ENCODE data around the gene TFF2.

TFF2 gene

GRCh38 chr21:42352441-42353095, 1.8 kb upstream of the TFF2 start:
- H3K4me3 ChIP-seq (ENCODE audit: low read length), result no peak overlapping the region
- DNase-seq (ENCODE audit: low read depth), result no peak
- TF ChIP-seq, protein P1, sequence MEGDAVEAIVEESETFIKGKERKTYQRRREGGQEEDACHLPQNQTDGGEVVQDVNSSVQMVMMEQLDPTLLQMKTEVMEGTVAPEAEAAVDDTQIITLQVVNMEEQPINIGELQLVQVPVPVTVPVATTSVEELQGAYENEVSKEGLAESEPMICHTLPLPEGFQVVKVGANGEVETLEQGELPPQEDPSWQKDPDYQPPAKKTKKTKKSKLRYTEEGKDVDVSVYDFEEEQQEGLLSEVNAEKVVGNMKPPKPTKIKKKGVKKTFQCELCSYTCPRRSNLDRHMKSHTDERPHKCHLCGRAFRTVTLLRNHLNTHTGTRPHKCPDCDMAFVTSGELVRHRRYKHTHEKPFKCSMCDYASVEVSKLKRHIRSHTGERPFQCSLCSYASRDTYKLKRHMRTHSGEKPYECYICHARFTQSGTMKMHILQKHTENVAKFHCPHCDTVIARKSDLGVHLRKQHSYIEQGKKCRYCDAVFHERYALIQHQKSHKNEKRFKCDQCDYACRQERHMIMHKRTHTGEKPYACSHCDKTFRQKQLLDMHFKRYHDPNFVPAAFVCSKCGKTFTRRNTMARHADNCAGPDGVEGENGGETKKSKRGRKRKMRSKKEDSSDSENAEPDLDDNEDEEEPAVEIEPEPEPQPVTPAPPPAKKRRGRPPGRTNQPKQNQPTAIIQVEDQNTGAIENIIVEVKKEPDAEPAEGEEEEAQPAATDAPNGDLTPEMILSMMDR (conservative IDR thresholded peaks at IDR 0.05; ENCODE audit: low read depth, low read length), result no peak

GRCh38 chr21:42351626-42352440, 1.0 kb upstream of the TFF2 start:
- no peak for DNase-seq (ENCODE audit: low read depth)
- H3K4me3 ChIP-seq (ENCODE audit: low read length), result no peak overlapping the region
- TF ChIP-seq, protein P1 (conservative IDR thresholded peaks at IDR 0.05; ENCODE audit: low read depth, low read length), result no peak

DNA sequence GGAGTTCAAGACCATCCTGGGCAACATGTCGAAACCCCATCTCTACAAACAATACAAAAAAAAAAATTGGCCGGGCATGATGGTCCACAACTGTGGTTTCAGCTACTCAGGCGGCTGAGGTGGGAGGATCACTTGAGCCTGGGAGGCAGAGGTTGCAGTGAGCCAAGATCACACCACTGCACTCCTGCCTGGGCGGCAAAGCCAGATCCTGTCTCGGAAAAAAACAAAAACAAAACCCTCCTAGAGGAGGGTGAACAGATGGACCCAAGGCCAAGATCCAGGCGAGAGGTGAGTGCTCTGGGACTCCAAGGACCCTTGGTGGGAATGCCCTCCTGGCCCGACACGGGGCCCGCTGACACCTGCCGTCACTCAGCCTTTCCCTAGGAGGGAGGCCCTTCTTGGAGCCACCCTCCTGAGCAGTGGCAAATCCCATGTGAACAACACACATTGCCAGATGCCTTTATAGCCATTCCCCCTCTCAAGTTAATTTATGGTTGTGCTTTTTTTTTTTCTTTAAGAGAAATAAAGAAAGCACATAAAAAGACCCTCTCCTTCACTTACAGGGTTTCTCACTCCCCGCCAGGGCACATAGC, 380 bp downstream of the TFF2 start:
- no peak for DNase-seq (ENCODE audit: low read depth)
- H3K4me3 ChIP-seq (ENCODE audit: low read length), result no peak overlapping the region
- TF ChIP-seq, protein P1 (conservative IDR thresholded peaks at IDR 0.05; ENCODE audit: low read depth, low read length), result no peak

GRCh38 chr21:42349420-42350317, 1.1 kb downstream of the TFF2 start:
- TF ChIP-seq, protein P1 (conservative IDR thresholded peaks at IDR 0.05; ENCODE audit: low read depth, low read length), result no peak

GRCh38 chr21:42348762-42349161, 2.0 kb downstream of the TFF2 start:
- no peak overlapping the region for H3K4me3 ChIP-seq (ENCODE audit: low read length)
- no peak for DNase-seq (ENCODE audit: low read depth)
- TF ChIP-seq, protein P1 (conservative IDR thresholded peaks at IDR 0.05; ENCODE audit: low read depth, low read length), result no peak

More at GRCh38 chr21:42349420-42350317, 1.1 kb downstream of the TFF2 start:
- no peak overlapping the region for H3K4me3 ChIP-seq (ENCODE audit: low read length)
- DNase-seq (ENCODE audit: low read depth), result no peak

- no peak for DNase-seq (ENCODE audit: low read depth)
- TF ChIP-seq, protein P1 (conservative IDR thresholded peaks at IDR 0.05; ENCODE audit: low read depth, low read length), result no peak
- no peak overlapping the region for H3K4me3 ChIP-seq (ENCODE audit: low read length)
These were observed 3.0 kb downstream of the TFF2 start for GRCh38 chr21:42347601-42348327.

Data from retinal pigment epithelial cell (primary cell).